Uterus (tissue), 4 donors: ENCODE results near the gene FHIP1A. TPM values are rescaled to one million over a fixed set of nuclear protein-coding genes. Genes with fewer than 3 reads are reported as not detected.

Source experiments
- DNase-seq, 2 donors: peaks; one replicate each; pipeline ENCODE4 v3.0.0-alpha.2; 2019 to 2020
- H3K27ac ChIP-seq, 2 donors: fragments of 200-600 bp; sonication (generic); 1 replicate in 1 of 2; 2 replicates in 1 of 2; pipeline ENCODE4 v1.5.1; 2016 to 2018
- H3K27me3 ChIP-seq, 2 donors: fragments of 200-600 bp; sonication (generic); one replicate each; pipeline ENCODE4 v1.5.1; 2018 to 2019; ENCODE audit warnings: control low read depth in 1 of 2
- H3K36me3 ChIP-seq, 2 donors: fragments of 200-600 bp; sonication (generic); one replicate each; pipeline ENCODE4 v1.5.1; 2019; ENCODE audit warnings: control low read depth in 1 of 2
- H3K4me1 ChIP-seq, 2 donors: fragments of 200-600 bp; sonication (generic); one replicate each; pipeline ENCODE4 v1.5.1; 2018 to 2019; ENCODE audit warnings: control low read depth in 1 of 2
- H3K4me3 ChIP-seq, 2 donors: fragments of 200-600 bp; sonication (generic); 1 replicate in 1 of 2; 2 replicates in 1 of 2; pipeline ENCODE4 v1.5.1; 2018 to 2019; ENCODE audit warnings: mild to moderate bottlenecking in 1 of 2
- H3K9me3 ChIP-seq, 2 donors: fragments of 200-600 bp; sonication (generic); one replicate each; pipeline ENCODE4 v1.5.1; 2019; ENCODE audit warnings: control low read depth in 1 of 2
- CTCF ChIP-seq, 4 experiments: fragments of 200-600 bp in 2 of 4; fragments of 450-650 bp in 2 of 4; sonication (generic) in 2 of 4; IDR thresholded peaks; one replicate each; pipeline ENCODE4 v1.5.1; 2016 to 2019; ENCODE audit warnings: antibody characterized with exemption in 4 of 4, mild to moderate bottlenecking in 2 of 4, moderate library complexity in 1 of 4
- POLR2A ChIP-seq, 2 donors: fragments of 450-650 bp; IDR thresholded peaks; one replicate each; pipeline ENCODE4 v1.6.1; 2016; ENCODE audit warnings: antibody characterized with exemption in 2 of 2, mild to moderate bottlenecking in 1 of 2, moderate library complexity in 1 of 2
- intact Hi-C: fragments of 100-400 bp; cut with DNase I; formaldehyde crosslinking; loops from one replicate; pipeline ENCODE4 v1.15.1; 2023; ENCODE audit warnings: low total_unique reads
- total RNA-seq, 4 donors: library from RNA; depleted of rRNA in 3 of 4; stranded (reverse); fragments of >200 nt in 3 of 4; gene quantifications; one replicate each; pipeline versions ENCODE4 v1.1.0 to v1.2.4, GENCODE V29; 2014 to 2023
- donor health status: DM: yes; HTN: yes; CAD: no.

The FHIP1A gene
- total RNA-seq, 4 donors from 2014 or later, result 2.6 to 25.6 (median 10.5) TPM

GRCh38 chr4:151446208-151446607, 37.2 kb downstream of the FHIP1A start:
- TF ChIP-seq CTCF (IDR thresholded peaks at IDR 0.05) (no peak), POLR2A (IDR thresholded peaks at IDR 0.05) (no peak)
- H3K27me3 ChIP-seq, result no peaks in the 10 kb centered on the region
- no peak overlapping the region for H3K27ac ChIP-seq
- intact Hi-C loops, result no loop called here
- no peaks in the 10 kb centered on the region for H3K36me3 ChIP-seq
- no peak for DNase-seq
- H3K4me1 ChIP-seq, result no peaks in the 10 kb centered on the region
- no peak overlapping the region for H3K4me3 ChIP-seq
- H3K9me3 ChIP-seq, result no peaks in the 10 kb centered on the region

GRCh38 chr4:151454513-151454912, 45.5 kb downstream of the FHIP1A start:
- H3K9me3 ChIP-seq, result no peaks in the 10 kb centered on the region
- no peaks in the 10 kb centered on the region for H3K4me1 ChIP-seq
- no peak for DNase-seq
- no peak overlapping the region for H3K27ac ChIP-seq
- no peak overlapping the region for H3K4me3 ChIP-seq
- TF ChIP-seq POLR2A (IDR thresholded peaks at IDR 0.05) (no peak), CTCF (IDR thresholded peaks at IDR 0.05) (no peak)
- H3K27me3 ChIP-seq, result no peaks in the 10 kb centered on the region
- intact Hi-C loops, result no loop called here
- no peaks in the 10 kb centered on the region for H3K36me3 ChIP-seq

- Histone ChIP-seq H3K9me3 (no peaks in the 10 kb centered on the region), H3K36me3 (no peaks in the 10 kb centered on the region), H3K27me3 (no peaks in the 10 kb centered on the region), H3K4me1 (no peaks in the 10 kb centered on the region), H3K27ac (no peak overlapping the region), H3K4me3 (no peak overlapping the region)
- TF ChIP-seq CTCF (IDR thresholded peaks at IDR 0.05), result no peak
- TF ChIP-seq POLR2A (IDR thresholded peaks at IDR 0.05), result no peak
- intact Hi-C loops, result no loop called here
- no peak for DNase-seq
Observed at GRCh38 chr4:151455212-151455611, 46.2 kb downstream of the FHIP1A start.

- H3K4me3 ChIP-seq, result no peak overlapping the region
- no peaks in the 10 kb centered on the region for H3K36me3 ChIP-seq
- no peak overlapping the region for H3K27ac ChIP-seq
- no peaks in the 10 kb centered on the region for H3K4me1 ChIP-seq
- no peaks in the 10 kb centered on the region for H3K9me3 ChIP-seq
- H3K27me3 ChIP-seq, result no peaks in the 10 kb centered on the region
- DNase-seq, result no peak
- no peak for TF ChIP-seq CTCF (IDR thresholded peaks at IDR 0.05)
- TF ChIP-seq POLR2A (IDR thresholded peaks at IDR 0.05), result no peak
- intact Hi-C loops, result no loop called here
Observed at GRCh38 chr4:151458148-151458547, 49.2 kb downstream of the FHIP1A start.

Other genes with a start within 250 kb of the FHIP1A start
- not detected for gene PRSS48, start 132.0 kb upstream of the FHIP1A start, total RNA-seq
- 100 to 1,000 TPM in 2 of 4 donors, 10 to 100 TPM in 2; 35.2 to 316 (median 131) TPM for gene SH3D19, start 83.6 kb upstream of the FHIP1A start, total RNA-seq